AML-193 (cell line): Measurements from ENCODE around the gene SMNDC1.
"Not testable (repeated sequence)": the region's sequence is repeated elsewhere in the genome, so short reads cannot be mapped to it uniquely, and the experiment has no call there.

Source experiments
- DNase-seq, 2 experiments: peaks; one replicate each; lab custom pipeline; 2025; lab: John Stamatoyannopoulos, UW

The SMNDC1 gene

GRCh38 chr10:110284262-110284661 is 20.5 kb downstream of the SMNDC1 start:
- no peak for DNase-seq

GRCh38 chr10:110279407-110279986 is 25.2 kb downstream of the SMNDC1 start:
- DNase-seq, result peak; percentile 78 to 83

GRCh38 chr10:110278562-110279406 is 25.9 kb downstream of the SMNDC1 start:
- no peak for DNase-seq

GRCh38 chr10:110277591-110277990 is 27.1 kb downstream of the SMNDC1 start:
- DNase-seq, result no peak

GRCh38 chr10:110276603-110277002 is 28.1 kb downstream of the SMNDC1 start:
- no peak for DNase-seq

- DNase-seq, result no peak
Observed at GRCh38 chr10:110275128-110275729, 29.5 kb downstream of the SMNDC1 start.

GRCh38 chr10:110274647-110275046 is 30.1 kb downstream of the SMNDC1 start:
- no peak for DNase-seq

- no peak for DNase-seq
Observed at GRCh38 chr10:110274072-110274627, 30.6 kb downstream of the SMNDC1 start.

- DNase-seq, result peak; percentile 89 to 94
Observed at GRCh38 chr10:110273474-110273873, 31.2 kb downstream of the SMNDC1 start.

GRCh38 chr10:110272995-110273394 is 31.7 kb downstream of the SMNDC1 start:
- DNase-seq, result not testable (repeated sequence)

- no peak for DNase-seq
Observed at GRCh38 chr10:110269374-110270318, 35.1 kb downstream of the SMNDC1 start.

- DNase-seq, result no peak
Observed at GRCh38 chr10:110268971-110269370, 35.7 kb downstream of the SMNDC1 start.

GRCh38 chr10:110268442-110268841 is 36.3 kb downstream of the SMNDC1 start:
- no peak for DNase-seq

- DNase-seq, result no peak
Observed at GRCh38 chr10:110267276-110267675, 37.4 kb downstream of the SMNDC1 start.

GRCh38 chr10:110265573-110266193 is 39.0 kb downstream of the SMNDC1 start:
- DNase-seq, result no peak

- DNase-seq, result no peak
Observed at GRCh38 chr10:110263164-110263563, 41.6 kb downstream of the SMNDC1 start.

- no peak for DNase-seq
Observed at GRCh38 chr10:110260746-110261477, 43.8 kb downstream of the SMNDC1 start.

- DNase-seq, result no peak
Observed at GRCh38 chr10:110259317-110259716, 45.4 kb downstream of the SMNDC1 start.

- DNase-seq, result no peak
Observed at GRCh38 chr10:110258542-110258941, 46.2 kb downstream of the SMNDC1 start.

GRCh38 chr10:110254467-110254866 is 50.3 kb downstream of the SMNDC1 start:
- DNase-seq, result no peak
